Neural cell (in vitro differentiated cells): ENCODE data around the gene RPS6KC1.
"Not testable (repeated sequence)": the region's sequence is repeated elsewhere in the genome, so short reads cannot be mapped to it uniquely, and the experiment has no call there.

Source experiments
- EP300 ChIP-seq: fragments of 450-650 bp; conservative IDR thresholded peaks from 2 replicates; pipeline ENCODE4 v1.6.1; 2014; ENCODE audit warnings: antibody characterized with exemption, mild to moderate bottlenecking, moderate library complexity; ENCODE audit not compliant: poor library complexity, severe bottlenecking
- EZH2 ChIP-seq: fragments of 200-600, 300-800 bp; shearing (Covaris generic), sonication (generic); IDR thresholded peaks from 2 replicates; pipeline ENCODE4 v1.6.1; 2014; ENCODE audit warnings: antibody characterized with exemption, low read length, borderline replicate concordance, mild to moderate bottlenecking; ENCODE audit not compliant: insufficient read depth, poor library complexity, severe bottlenecking
- TF ChIP-seq, protein P1 (sequence below): fragments of 450-650 bp; IDR thresholded peaks from 2 replicates; pipeline ENCODE4 v1.5.1; 2014; ENCODE audit warnings: antibody characterized with exemption, mild to moderate bottlenecking, moderate library complexity; ENCODE audit not compliant: poor library complexity, severe bottlenecking

GRCh38 chr1:213100565-213100964 is 49.5 kb downstream of the RPS6KC1 start:
- TF ChIP-seq, protein P1, sequence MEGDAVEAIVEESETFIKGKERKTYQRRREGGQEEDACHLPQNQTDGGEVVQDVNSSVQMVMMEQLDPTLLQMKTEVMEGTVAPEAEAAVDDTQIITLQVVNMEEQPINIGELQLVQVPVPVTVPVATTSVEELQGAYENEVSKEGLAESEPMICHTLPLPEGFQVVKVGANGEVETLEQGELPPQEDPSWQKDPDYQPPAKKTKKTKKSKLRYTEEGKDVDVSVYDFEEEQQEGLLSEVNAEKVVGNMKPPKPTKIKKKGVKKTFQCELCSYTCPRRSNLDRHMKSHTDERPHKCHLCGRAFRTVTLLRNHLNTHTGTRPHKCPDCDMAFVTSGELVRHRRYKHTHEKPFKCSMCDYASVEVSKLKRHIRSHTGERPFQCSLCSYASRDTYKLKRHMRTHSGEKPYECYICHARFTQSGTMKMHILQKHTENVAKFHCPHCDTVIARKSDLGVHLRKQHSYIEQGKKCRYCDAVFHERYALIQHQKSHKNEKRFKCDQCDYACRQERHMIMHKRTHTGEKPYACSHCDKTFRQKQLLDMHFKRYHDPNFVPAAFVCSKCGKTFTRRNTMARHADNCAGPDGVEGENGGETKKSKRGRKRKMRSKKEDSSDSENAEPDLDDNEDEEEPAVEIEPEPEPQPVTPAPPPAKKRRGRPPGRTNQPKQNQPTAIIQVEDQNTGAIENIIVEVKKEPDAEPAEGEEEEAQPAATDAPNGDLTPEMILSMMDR: not testable (repeated sequence)
- TF ChIP-seq EZH2, EP300: not testable (repeated sequence)
